ENCODE measurements around the gene PARP8. TPM values are rescaled to one million over a fixed set of nuclear protein-coding genes. Genes with fewer than 3 reads are reported as not detected.

PARP8 gene
- total RNA-seq, 2 donors from 2014 or later: 5.4 to 6.7 TPM

- Histone ChIP-seq H3K9ac (ENCODE audit: low read depth in 2 of 2, low read length in 2 of 2) (no peak overlapping the region), H3K4me3 (no peak overlapping the region), H3K27ac (no peak overlapping the region), H3K36me3 (no peaks in the 10 kb centered on the region), H3K4me1 (no peaks in the 10 kb centered on the region), H3K9me3 (no peaks in the 10 kb centered on the region), H3K27me3 (no peaks in the 10 kb centered on the region)
- TF ChIP-seq, protein P1, sequence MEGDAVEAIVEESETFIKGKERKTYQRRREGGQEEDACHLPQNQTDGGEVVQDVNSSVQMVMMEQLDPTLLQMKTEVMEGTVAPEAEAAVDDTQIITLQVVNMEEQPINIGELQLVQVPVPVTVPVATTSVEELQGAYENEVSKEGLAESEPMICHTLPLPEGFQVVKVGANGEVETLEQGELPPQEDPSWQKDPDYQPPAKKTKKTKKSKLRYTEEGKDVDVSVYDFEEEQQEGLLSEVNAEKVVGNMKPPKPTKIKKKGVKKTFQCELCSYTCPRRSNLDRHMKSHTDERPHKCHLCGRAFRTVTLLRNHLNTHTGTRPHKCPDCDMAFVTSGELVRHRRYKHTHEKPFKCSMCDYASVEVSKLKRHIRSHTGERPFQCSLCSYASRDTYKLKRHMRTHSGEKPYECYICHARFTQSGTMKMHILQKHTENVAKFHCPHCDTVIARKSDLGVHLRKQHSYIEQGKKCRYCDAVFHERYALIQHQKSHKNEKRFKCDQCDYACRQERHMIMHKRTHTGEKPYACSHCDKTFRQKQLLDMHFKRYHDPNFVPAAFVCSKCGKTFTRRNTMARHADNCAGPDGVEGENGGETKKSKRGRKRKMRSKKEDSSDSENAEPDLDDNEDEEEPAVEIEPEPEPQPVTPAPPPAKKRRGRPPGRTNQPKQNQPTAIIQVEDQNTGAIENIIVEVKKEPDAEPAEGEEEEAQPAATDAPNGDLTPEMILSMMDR (IDR thresholded peaks at IDR 0.05): no peak
- intact Hi-C loops (cut with DNase I): no loop called here
- no peak for DNase-seq
Measured at GRCh38 chr5:50827516-50828247, 161.2 kb downstream of the PARP8 start.

DNA sequence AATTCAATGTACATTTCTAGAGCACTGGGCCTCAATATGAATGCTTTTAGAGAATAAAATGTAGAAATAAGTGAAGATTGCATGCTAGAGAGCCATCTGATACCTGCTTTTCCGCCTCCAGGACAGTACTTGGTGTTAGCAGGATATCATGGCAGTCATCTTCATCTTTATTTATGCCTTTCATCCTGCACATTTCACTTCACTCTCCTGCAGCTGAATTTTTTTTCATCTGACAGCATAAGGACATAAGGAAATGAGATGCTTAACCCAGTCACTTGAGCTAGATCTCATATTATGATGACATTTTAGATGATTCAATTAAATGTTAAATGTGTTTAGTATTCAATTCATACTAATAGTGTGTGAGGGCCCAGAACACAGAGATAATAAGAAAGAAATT is 162.6 kb downstream of the PARP8 start:
- TF ChIP-seq, protein P1 (IDR thresholded peaks at IDR 0.05): no peak
- no peaks in the 10 kb centered on the region for H3K9me3 ChIP-seq
- H3K36me3 ChIP-seq: no peaks in the 10 kb centered on the region
- intact Hi-C loops (cut with DNase I): no loop called here
- H3K4me1 ChIP-seq: no peaks in the 10 kb centered on the region
- no peak for DNase-seq
- H3K9ac ChIP-seq (ENCODE audit: low read depth in 2 of 2, low read length in 2 of 2): no peak overlapping the region
- no peak overlapping the region for H3K4me3 ChIP-seq
- no peaks in the 10 kb centered on the region for H3K27me3 ChIP-seq
- H3K27ac ChIP-seq: no peak overlapping the region

DNA sequence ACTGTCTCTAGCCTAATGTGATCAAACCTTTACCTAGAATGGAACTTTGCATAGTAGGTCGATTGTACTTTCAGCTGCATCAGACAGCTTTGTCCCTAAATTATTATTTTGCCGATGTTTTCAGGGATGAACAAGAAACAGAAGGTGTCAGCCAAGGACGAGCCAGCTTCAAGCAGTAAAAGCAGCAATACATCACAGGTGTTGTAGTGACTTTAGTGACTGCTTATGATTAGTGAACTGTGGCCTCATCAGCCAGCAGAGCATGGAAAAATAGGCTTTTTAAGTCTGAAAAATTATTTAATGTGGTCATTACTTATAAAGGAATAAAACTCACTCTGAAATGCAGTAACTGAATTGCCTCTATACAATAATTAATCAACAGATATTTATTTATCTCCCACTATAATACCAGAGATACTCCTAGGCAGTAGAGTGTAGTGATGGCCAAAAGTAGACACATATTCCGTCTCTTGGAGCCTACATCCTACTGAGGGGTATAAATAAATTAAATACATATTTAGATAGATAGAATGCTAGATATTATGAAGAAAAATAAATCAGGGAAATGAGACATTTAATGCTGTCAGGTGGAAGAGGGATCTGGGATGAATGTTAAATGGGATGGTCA is 166.3 kb downstream of the PARP8 start:
- no peaks in the 10 kb centered on the region for H3K9me3 ChIP-seq
- no peak for DNase-seq
- H3K4me3 ChIP-seq: no peak overlapping the region
- H3K27me3 ChIP-seq: no peaks in the 10 kb centered on the region
- no peak overlapping the region for H3K27ac ChIP-seq
- TF ChIP-seq, protein P1 (IDR thresholded peaks at IDR 0.05): no peak
- H3K4me1 ChIP-seq: no peaks in the 10 kb centered on the region
- H3K36me3 ChIP-seq: no peaks in the 10 kb centered on the region
- intact Hi-C loops (cut with DNase I): no loop called here
- H3K9ac ChIP-seq (ENCODE audit: low read depth in 2 of 2, low read length in 2 of 2): no peak overlapping the region

- no peak overlapping the region for H3K9ac ChIP-seq (ENCODE audit: low read depth in 2 of 2, low read length in 2 of 2)
- H3K27me3 ChIP-seq: no peaks in the 10 kb centered on the region
- no peak overlapping the region for H3K27ac ChIP-seq
- H3K4me1 ChIP-seq: no peaks in the 10 kb centered on the region
- intact Hi-C loops (cut with DNase I): no loop called here
- H3K9me3 ChIP-seq: no peaks in the 10 kb centered on the region
- DNase-seq: no peak
- no peak overlapping the region for H3K4me3 ChIP-seq
- TF ChIP-seq, protein P1 (IDR thresholded peaks at IDR 0.05): no peak
- H3K36me3 ChIP-seq: no peaks in the 10 kb centered on the region
Measured at GRCh38 chr5:50836356-50836755, 169.9 kb downstream of the PARP8 start.

DNA sequence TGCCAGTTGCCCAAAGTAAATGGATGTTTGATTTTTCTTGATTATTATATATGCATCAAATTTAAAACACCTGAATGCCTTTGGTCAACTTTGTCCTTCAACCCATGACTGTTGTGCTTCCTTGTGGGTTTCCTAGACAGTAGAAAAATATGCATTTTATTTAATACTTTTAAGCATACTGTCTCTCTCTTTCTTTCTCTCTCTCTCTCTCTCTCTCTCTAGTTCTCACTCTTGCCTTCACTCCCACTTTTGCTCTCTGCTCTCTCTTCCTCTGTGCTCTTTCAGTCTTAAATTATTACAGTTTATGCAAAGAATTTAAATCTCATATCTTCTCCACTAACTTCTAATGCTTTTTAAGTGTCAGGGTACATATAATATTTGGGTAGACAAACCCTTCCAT is 173.0 kb downstream of the PARP8 start:
- TF ChIP-seq, protein P1 (IDR thresholded peaks at IDR 0.05): no peak
- intact Hi-C loops (cut with DNase I): no loop called here
- Histone ChIP-seq H3K27me3 (no peaks in the 10 kb centered on the region), H3K9me3 (no peaks in the 10 kb centered on the region), H3K4me1 (no peaks in the 10 kb centered on the region), H3K4me3 (no peak overlapping the region), H3K9ac (ENCODE audit: low read depth in 2 of 2, low read length in 2 of 2) (no peak overlapping the region), H3K27ac (no peak overlapping the region), H3K36me3 (no peaks in the 10 kb centered on the region)
- no peak for DNase-seq

Data from colonic mucosa (tissue), 4 donors.